ENCODE data around the gene LORICRIN. TPM values are rescaled to one million over a fixed set of nuclear protein-coding genes. Genes with fewer than 3 reads are reported as not detected.

LORICRIN gene, protein sequence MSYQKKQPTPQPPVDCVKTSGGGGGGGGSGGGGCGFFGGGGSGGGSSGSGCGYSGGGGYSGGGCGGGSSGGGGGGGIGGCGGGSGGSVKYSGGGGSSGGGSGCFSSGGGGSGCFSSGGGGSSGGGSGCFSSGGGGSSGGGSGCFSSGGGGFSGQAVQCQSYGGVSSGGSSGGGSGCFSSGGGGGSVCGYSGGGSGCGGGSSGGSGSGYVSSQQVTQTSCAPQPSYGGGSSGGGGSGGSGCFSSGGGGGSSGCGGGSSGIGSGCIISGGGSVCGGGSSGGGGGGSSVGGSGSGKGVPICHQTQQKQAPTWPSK
- not detected for total RNA-seq
- polyA plus RNA-seq (2013, experiment 1 of 2), result not detected
- polyA plus RNA-seq (2013, experiment 2 of 2), result not detected
- total RNA-seq, result 0 to 0.16 (median 0) reads per million in 172 experiments

- Histone ChIP-seq H3K27ac (ENCODE audit: low read depth in 1 of 2, low read length in 2 of 2) (no peak within 1 kb of the TSS), H3K4me1 (ENCODE audit: insufficient read depth, low read length) (peaks cover 20% of the 10 kb centered on the region), H3K36me3 (ENCODE audit: insufficient read depth, low read length) (no peaks in the 10 kb centered on the region), H3K9me3 (ENCODE audit: control insufficient read depth in 1 of 2, insufficient read depth in 1 of 2, low read length in 2 of 2) (no peaks in the 10 kb centered on the region), H3K27me3 (ENCODE audit: control insufficient read depth in 1 of 2, insufficient read depth in 2 of 2, low read length in 2 of 2) (peaks cover 23 to 28% of the 10 kb centered on the region in 2 experiments), H3K4me3 (ENCODE audit: low read length) (peak within 1 kb of the TSS; percentile 9)
- POLR2A ChIA-PET, result no interaction called here
- Mint-ChIP-seq H3K4me1 (ENCODE audit: low read depth) (peaks cover 42% of the 10 kb centered on the region), H3K27me3 (peaks cover 27% of the 10 kb centered on the region), H3K4me3 (peak within 1 kb of the TSS; percentile 74), H3K9me3 (no peaks in the 10 kb centered on the region), H3K27ac (peak within 1 kb of the TSS; percentile 28), H3K36me3 (ENCODE audit: low read depth) (no peaks in the 10 kb centered on the region)
- no peak for ATAC-seq (ENCODE audit: poor library complexity)
- no peak for DNase-seq
- TF ChIP-seq, protein P1, sequence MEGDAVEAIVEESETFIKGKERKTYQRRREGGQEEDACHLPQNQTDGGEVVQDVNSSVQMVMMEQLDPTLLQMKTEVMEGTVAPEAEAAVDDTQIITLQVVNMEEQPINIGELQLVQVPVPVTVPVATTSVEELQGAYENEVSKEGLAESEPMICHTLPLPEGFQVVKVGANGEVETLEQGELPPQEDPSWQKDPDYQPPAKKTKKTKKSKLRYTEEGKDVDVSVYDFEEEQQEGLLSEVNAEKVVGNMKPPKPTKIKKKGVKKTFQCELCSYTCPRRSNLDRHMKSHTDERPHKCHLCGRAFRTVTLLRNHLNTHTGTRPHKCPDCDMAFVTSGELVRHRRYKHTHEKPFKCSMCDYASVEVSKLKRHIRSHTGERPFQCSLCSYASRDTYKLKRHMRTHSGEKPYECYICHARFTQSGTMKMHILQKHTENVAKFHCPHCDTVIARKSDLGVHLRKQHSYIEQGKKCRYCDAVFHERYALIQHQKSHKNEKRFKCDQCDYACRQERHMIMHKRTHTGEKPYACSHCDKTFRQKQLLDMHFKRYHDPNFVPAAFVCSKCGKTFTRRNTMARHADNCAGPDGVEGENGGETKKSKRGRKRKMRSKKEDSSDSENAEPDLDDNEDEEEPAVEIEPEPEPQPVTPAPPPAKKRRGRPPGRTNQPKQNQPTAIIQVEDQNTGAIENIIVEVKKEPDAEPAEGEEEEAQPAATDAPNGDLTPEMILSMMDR (IDR thresholded peaks at IDR 0.05), result no peak
- CTCF ChIA-PET, result no interaction called here
- intact Hi-C loops (cut with DNase I, micrococcal nuclease), result no loop called here
Observed at GRCh38 chr1:153259387-153259786, at the start of gene LORICRIN. Gene LORICRIN (plus strand): TSS chr1:153259687. CDS start chr1:153260950, 1,263 bp downstream.

GRCh38 chr1:153210206-153210605 is 49.3 kb upstream of the LORICRIN start:
- ChIA-PET CTCF (no interaction called here), POLR2A (no interaction called here)
- ATAC-seq (ENCODE audit: poor library complexity), result no peak
- no peak overlapping the region for H3K4me3 Mint-ChIP-seq
- TF ChIP-seq, protein P1 (IDR thresholded peaks at IDR 0.05), result no peak
- Histone ChIP-seq H3K4me1 (ENCODE audit: insufficient read depth, low read length) (no peaks in the 10 kb centered on the region), H3K27me3 (ENCODE audit: control insufficient read depth in 1 of 2, insufficient read depth in 2 of 2, low read length in 2 of 2) (peaks cover 0 to 14% of the 10 kb centered on the region in 2 experiments), H3K4me3 (ENCODE audit: low read length) (no peak overlapping the region), H3K27ac (ENCODE audit: low read depth in 1 of 2, low read length in 2 of 2) (no peak overlapping the region), H3K36me3 (ENCODE audit: insufficient read depth, low read length) (no peaks in the 10 kb centered on the region), H3K9me3 (ENCODE audit: control insufficient read depth in 1 of 2, insufficient read depth in 1 of 2, low read length in 2 of 2) (no peaks in the 10 kb centered on the region)
- no peaks in the 10 kb centered on the region for H3K36me3 Mint-ChIP-seq (ENCODE audit: low read depth)
- intact Hi-C loops (cut with DNase I, micrococcal nuclease), result no loop called here
- H3K27ac Mint-ChIP-seq, result no peak overlapping the region
- no peak for DNase-seq
- peaks cover 46% of the 10 kb centered on the region for H3K27me3 Mint-ChIP-seq
- H3K4me1 Mint-ChIP-seq (ENCODE audit: low read depth), result no peaks in the 10 kb centered on the region
- no peaks in the 10 kb centered on the region for H3K9me3 Mint-ChIP-seq

GRCh38 chr1:153212201-153212600 is 47.3 kb upstream of the LORICRIN start:
- no peak for DNase-seq
- Mint-ChIP-seq H3K4me1 (ENCODE audit: low read depth) (no peaks in the 10 kb centered on the region), H3K27me3 (peaks cover 39% of the 10 kb centered on the region), H3K4me3 (no peak overlapping the region), H3K36me3 (ENCODE audit: low read depth) (no peaks in the 10 kb centered on the region), H3K27ac (no peak overlapping the region), H3K9me3 (no peaks in the 10 kb centered on the region)
- Histone ChIP-seq H3K36me3 (ENCODE audit: insufficient read depth, low read length) (no peaks in the 10 kb centered on the region), H3K27me3 (ENCODE audit: control insufficient read depth in 1 of 2, insufficient read depth in 2 of 2, low read length in 2 of 2) (peaks cover 5 to 14% of the 10 kb centered on the region in 2 experiments), H3K9me3 (ENCODE audit: control insufficient read depth in 1 of 2, insufficient read depth in 1 of 2, low read length in 2 of 2) (no peaks in the 10 kb centered on the region), H3K27ac (ENCODE audit: low read depth in 1 of 2, low read length in 2 of 2) (no peak overlapping the region), H3K4me1 (ENCODE audit: insufficient read depth, low read length) (no peaks in the 10 kb centered on the region), H3K4me3 (ENCODE audit: low read length) (no peak overlapping the region)
- no peak for ATAC-seq (ENCODE audit: poor library complexity)
- TF ChIP-seq, protein P1 (IDR thresholded peaks at IDR 0.05), result no peak
- POLR2A ChIA-PET, result no interaction called here
- CTCF ChIA-PET, result no interaction called here
- intact Hi-C loops (cut with DNase I, micrococcal nuclease), result no loop called here

Data from CD4-positive, alpha-beta T cell (primary cell).